Choroid plexus epithelial cell (primary cell): ENCODE data around the gene FNDC5.
"Not testable (repeated sequence)": the region's sequence is repeated elsewhere in the genome, so short reads cannot be mapped to it uniquely, and the experiment has no call there.

Experiments used
- DNase-seq: peaks from one replicate; pipeline ENCODE4 v3.0.0-alpha.2; 2010; ENCODE audit warnings: low read depth
- H3K4me3 ChIP-seq: 2 replicates; pipeline ENCODE4 v1.5.1; 2011; ENCODE audit warnings: low read depth, mild to moderate bottlenecking, control low read depth, low read length, moderate library complexity
- TF ChIP-seq, protein P1 (sequence below): conservative IDR thresholded peaks from 2 replicates; pipeline ENCODE4 v1.5.1; 2011; ENCODE audit warnings: low read depth, mild to moderate bottlenecking, control low read depth, inconsistent platforms, low read length, moderate library complexity

FNDC5 gene

DNA sequence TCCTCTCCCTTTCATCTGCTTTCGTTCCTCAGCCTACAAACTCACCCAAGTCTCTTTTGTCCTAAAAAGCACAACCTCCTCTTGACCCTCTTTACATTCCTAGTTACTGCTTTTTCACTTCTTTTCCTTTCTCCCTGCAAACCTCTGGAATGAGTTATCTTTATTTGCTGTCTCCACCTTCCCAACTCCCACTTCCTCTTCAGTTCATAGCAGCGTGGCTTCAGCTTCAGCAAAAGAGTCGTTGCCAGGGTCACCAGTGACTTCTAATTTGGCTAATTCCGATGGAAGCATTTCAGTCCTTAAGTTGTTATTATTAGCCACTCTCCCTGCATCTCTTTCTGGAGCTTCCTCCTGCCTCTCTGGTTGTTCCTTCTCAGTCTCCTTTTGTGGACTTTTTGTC is 36.7 kb upstream of the FNDC5 start:
- DNase-seq: peak; percentile 49
- H3K4me3 ChIP-seq: no peak overlapping the region
- TF ChIP-seq, protein P1, sequence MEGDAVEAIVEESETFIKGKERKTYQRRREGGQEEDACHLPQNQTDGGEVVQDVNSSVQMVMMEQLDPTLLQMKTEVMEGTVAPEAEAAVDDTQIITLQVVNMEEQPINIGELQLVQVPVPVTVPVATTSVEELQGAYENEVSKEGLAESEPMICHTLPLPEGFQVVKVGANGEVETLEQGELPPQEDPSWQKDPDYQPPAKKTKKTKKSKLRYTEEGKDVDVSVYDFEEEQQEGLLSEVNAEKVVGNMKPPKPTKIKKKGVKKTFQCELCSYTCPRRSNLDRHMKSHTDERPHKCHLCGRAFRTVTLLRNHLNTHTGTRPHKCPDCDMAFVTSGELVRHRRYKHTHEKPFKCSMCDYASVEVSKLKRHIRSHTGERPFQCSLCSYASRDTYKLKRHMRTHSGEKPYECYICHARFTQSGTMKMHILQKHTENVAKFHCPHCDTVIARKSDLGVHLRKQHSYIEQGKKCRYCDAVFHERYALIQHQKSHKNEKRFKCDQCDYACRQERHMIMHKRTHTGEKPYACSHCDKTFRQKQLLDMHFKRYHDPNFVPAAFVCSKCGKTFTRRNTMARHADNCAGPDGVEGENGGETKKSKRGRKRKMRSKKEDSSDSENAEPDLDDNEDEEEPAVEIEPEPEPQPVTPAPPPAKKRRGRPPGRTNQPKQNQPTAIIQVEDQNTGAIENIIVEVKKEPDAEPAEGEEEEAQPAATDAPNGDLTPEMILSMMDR: no peak

DNA sequence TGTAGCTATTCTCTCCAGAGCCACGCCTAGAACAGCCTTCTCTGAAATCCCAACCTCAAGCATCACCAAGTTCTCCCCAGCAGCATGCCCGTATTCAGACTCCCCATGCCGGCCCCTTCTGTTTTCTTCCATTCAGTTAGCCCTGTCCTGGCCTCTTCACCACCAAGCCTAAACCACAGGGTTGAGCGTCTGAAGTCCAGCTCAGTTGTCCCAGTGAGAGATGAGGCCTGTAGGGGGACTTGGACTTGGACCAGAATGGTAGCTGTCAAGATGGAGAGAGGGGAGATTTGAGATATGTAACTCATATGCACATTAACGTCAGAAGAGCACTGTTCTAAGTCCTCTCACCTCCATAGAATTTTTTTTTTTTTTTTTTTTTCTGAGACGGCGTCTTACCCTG is 35.9 kb upstream of the FNDC5 start:
- DNase-seq: no peak
- H3K4me3 ChIP-seq: no peak overlapping the region
- TF ChIP-seq, protein P1: no peak

DNA sequence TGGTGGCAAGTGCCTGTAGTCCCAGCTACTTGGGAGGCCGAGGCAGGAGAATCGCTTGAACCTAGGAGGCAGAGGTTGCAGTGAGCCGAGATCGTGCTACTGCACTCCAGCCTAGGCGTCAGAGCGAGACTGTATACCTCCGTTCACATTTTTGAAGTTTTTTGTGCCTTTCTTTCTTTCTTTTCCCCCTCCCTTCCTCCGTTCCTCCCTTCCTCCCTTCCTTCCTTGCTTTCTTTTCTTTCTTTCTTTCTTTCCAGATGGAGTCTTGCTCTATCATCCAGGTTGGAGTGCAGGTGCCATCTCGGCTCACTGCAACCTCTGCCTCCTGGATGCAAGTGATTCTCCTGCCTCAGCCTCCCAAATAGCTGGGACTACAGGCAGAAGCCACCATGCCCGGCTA is 34.9 kb upstream of the FNDC5 start:
- DNase-seq, H3K4me3 ChIP-seq: not testable (repeated sequence)

DNA sequence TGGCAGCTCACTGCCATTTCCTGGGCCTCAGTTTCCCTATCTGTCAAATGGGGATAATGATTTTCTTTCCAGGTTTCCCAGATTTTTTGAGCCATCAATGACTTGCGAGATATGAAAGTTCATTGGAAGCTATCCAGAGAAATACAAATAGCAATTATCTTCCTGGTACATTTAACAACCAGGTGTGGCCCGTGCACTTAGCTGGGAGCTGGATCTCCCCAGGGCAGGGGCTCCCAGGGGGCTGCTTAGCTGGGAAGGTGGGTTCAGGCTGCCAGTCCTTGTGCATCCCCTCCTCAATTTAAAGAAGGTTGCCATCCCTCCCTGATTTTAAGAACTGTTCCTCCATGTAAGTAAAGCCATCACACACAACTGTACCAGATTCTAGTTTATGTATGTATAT is 34.1 kb upstream of the FNDC5 start:
- DNase-seq: no peak
- H3K4me3 ChIP-seq: no peak overlapping the region
- TF ChIP-seq, protein P1: no peak

DNA sequence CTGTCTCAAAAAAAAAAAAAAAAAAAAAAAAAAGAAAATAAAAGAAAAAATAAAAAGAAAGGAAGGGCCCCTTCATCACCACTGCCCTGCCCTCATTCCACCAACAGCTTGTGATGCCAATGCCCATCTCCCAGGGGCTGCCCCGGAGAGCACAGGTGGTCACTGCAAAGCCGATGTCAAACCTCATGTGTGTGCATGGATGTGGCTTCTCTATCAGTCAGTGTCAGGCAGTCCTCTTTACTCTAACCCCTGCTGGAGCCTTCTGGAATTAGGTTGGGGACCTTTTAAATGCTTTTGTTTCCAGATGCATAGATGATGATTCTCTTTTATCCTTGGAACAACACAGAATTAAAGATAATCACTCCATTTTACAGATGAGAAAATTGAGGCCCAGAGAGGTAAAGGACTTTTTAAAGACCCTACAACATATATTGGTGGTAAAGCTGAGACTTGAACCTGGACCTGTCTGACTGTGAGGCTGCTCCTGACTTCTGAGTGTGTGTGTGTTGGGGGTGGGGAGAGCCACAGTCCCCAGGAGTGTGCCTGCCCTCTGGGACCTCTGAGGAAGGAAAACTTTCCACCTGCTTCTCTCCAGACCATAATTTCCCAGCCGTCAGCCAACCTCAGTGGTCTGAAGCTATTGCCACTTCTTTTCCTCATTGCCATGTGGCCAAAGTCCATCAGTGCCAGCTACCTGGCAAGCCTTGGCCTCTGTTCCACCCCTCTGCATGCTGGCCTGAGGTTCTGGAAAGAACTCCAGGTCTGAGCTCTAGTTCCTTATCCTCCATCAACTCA is 33.5 kb upstream of the FNDC5 start:
- TF ChIP-seq, protein P1: no peak
- no peak overlapping the region for H3K4me3 ChIP-seq
- no peak for DNase-seq

DNA sequence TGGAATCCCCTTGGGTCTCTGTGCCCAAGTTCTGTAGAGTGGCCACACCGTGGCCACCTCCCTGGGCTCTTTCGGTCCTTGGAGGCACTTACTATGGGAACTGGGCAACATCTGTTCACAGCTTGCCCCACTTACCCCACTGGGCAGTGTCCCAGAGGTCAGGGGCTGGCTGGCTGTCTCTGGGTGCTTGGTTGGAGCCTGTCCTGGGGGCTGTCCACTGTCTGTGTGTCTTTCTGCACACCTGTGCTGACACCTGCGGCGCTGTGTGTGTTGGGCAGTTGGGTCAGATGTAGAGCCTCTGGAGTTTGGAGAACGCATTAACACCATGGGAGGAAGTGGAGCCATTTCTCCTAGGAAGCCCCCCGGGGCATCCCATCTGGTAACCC is 31.8 kb upstream of the FNDC5 start:
- TF ChIP-seq, protein P1: no peak
- DNase-seq: no peak
- H3K4me3 ChIP-seq: no peak overlapping the region

DNA sequence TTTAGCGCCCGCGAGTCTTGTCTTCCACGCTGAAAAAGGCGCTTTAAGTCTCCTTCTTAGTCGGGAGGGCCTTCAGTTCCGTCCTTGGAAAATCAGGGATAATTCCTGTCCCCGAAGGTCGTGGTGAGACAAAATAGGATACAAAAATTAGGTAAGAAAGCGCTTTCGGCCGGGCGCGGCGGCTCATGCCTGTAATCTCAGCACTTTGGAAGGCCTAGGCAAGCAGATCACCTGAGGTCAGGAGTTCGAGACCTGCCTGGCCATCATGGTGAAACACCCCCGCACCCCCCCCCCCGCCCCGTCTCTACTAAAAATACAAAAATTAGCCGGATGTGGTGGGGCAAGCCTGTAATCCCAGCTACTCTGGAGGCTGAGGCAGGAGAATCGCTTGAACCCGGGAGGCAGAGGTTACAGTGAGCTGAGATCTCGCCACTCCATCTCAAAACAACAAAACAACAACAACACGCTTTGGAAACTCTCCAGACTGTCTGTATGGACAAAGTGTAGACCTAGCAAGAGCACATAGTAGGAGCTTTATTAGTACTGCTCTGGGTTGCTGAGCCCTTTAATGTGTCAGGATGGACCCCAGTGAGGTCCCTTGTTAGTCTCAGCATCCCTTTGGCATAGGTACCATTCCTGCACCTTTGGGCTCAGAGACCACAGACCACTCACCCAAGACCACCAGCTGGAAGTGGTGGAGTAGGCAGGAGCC is 31.3 kb upstream of the FNDC5 start:
- TF ChIP-seq, protein P1: no peak
- DNase-seq: no peak
- H3K4me3 ChIP-seq: peak overlapping the region; percentile 61
